Endothelial cell of umbilical vein (primary cell): ENCODE data around the gene RGS7. TPM values are rescaled to one million over a fixed set of nuclear protein-coding genes. Genes with fewer than 3 reads are reported as not detected.

Source experiments
- BruUV-seq: library from RNA; stranded (reverse); fragments of 400-500 nt; replicated peaks from 2 replicates; lab custom pipeline; 2021; lab: Mats Ljungman, UMichigan
- CTCF ChIA-PET: fragments of 300-600, 350-600 bp; sonication (Branson Sonifier 250); formaldehyde crosslinking; loops from one replicate; lab custom pipeline; 2021; ENCODE audit warnings: antibody characterized with exemption, inconsistent platforms; lab: Charles Lee
- POLR2A ChIA-PET: fragments of 300-600, 350-600 bp; sonication (Branson Sonifier 250); formaldehyde crosslinking; loops from one replicate; lab custom pipeline; 2021; ENCODE audit warnings: antibody characterized with exemption, inconsistent platforms; lab: Charles Lee
- DNase-seq: peaks from one replicate; pipeline ENCODE4 v3.0.0-alpha.2; 2011; ENCODE audit warnings: low read depth, low spot score
- FAIRE-seq: peaks from 2 replicates; lab custom pipeline; 2011; peaks lifted over from hg19 to GRCh38; lab: Jason Lieb, UNC
- H2AFZ ChIP-seq: 2 replicates; pipeline ENCODE4 v1.6.0; 2012; ENCODE audit warnings: low read depth, low read length, control low read depth, inconsistent platforms
- H3K27ac ChIP-seq: 2 replicates; pipeline ENCODE4 v1.5.1; 2011; ENCODE audit warnings: low read depth, mild to moderate bottlenecking, control low read depth, low read length, moderate library complexity; ENCODE audit not compliant: insufficient read depth
- H3K27me3 ChIP-seq, 2 experiments: 2 replicates each; pipeline versions ENCODE4 v1.6.0 to v1.6.1; 2011; ENCODE audit warnings: low read length in 2 of 2, mixed read lengths in 1 of 2; ENCODE audit not compliant: control insufficient read depth in 2 of 2, insufficient read depth in 2 of 2
- H3K36me3 ChIP-seq, 2 experiments: 2 replicates in 1 of 2; 3 replicates in 1 of 2; pipeline ENCODE4 v1.5.1; 2011; ENCODE audit warnings: low read length in 2 of 2, mild to moderate bottlenecking in 1 of 2, moderate library complexity in 1 of 2; ENCODE audit not compliant: control insufficient read depth in 2 of 2, insufficient read depth in 2 of 2; ENCODE audit errors: extremely low read depth in 1 of 2
- H3K4me1 ChIP-seq: 3 replicates; pipeline ENCODE4 v1.5.1; 2011; ENCODE audit warnings: mild to moderate bottlenecking, low read length; ENCODE audit not compliant: control insufficient read depth, insufficient read depth; ENCODE audit errors: extremely low read depth
- H3K4me2 ChIP-seq: 2 replicates; pipeline ENCODE4 v1.6.1; 2011; ENCODE audit warnings: low read length, control low read depth, mixed read lengths; ENCODE audit not compliant: insufficient read depth
- H3K4me3 ChIP-seq, 3 experiments: fragments of 200-600 bp in 1 of 3; sonication (generic), shearing (Covaris generic) in 1 of 3; replicated peaks in 1 of 3; 2 replicates each; pipeline ENCODE4 v1.5.1; 2011 to 2016; ENCODE audit warnings: control low read depth in 3 of 3, low read length in 3 of 3, mild to moderate bottlenecking in 2 of 3, inconsistent platforms in 1 of 3, low read depth in 1 of 3, moderate library complexity in 1 of 3; ENCODE audit not compliant: insufficient read depth in 1 of 3
- H3K79me2 ChIP-seq: 2 replicates; pipeline ENCODE4 v1.6.0; 2012; ENCODE audit warnings: low read length, inconsistent platforms; ENCODE audit not compliant: control insufficient read depth, insufficient read depth
- H3K9ac ChIP-seq: replicated peaks from 2 replicates; pipeline ENCODE3; 2011; ENCODE audit warnings: low read length, control low read depth; ENCODE audit not compliant: insufficient read depth; ENCODE audit errors: extremely low read depth
- H3K9me1 ChIP-seq: replicated peaks from 3 replicates; pipeline ENCODE4 v1.6.0; 2011; ENCODE audit warnings: mild to moderate bottlenecking, low read length; ENCODE audit not compliant: control insufficient read depth, insufficient read depth; ENCODE audit errors: extremely low read depth
- H3K9me3 ChIP-seq: replicated peaks from 2 replicates; pipeline ENCODE4 v1.5.1; 2012; ENCODE audit warnings: low read length, inconsistent platforms; ENCODE audit not compliant: control insufficient read depth, insufficient read depth
- H4K20me1 ChIP-seq: replicated peaks from 2 replicates; pipeline ENCODE3; 2011; ENCODE audit warnings: mild to moderate bottlenecking, low read length; ENCODE audit not compliant: control insufficient read depth, insufficient read depth; ENCODE audit errors: extremely low read depth
- CTCF ChIP-seq, 2 donors: IDR thresholded peaks; 1 replicate in 1 of 2; 2 replicates in 1 of 2; pipeline ENCODE4 v1.5.1; 2011; ENCODE audit warnings: low read length in 2 of 2, mild to moderate bottlenecking in 2 of 2, moderate library complexity in 2 of 2, control low read depth in 1 of 2, inconsistent platforms in 1 of 2, low read depth in 1 of 2; ENCODE audit not compliant: insufficient read depth in 1 of 2; ENCODE audit errors: extremely low read depth in 1 of 2
- EZH2 ChIP-seq: IDR thresholded peaks from 2 replicates; pipeline ENCODE4 v1.6.1; 2012; ENCODE audit warnings: borderline replicate concordance, low read depth, mild to moderate bottlenecking, moderate library complexity, low read length, inconsistent platforms; ENCODE audit not compliant: severe bottlenecking
- FOS ChIP-seq: IDR thresholded peaks from 2 replicates; pipeline ENCODE4 v1.6.1; 2011; ENCODE audit warnings: mild to moderate bottlenecking, low read length, moderate library complexity, borderline replicate concordance; ENCODE audit not compliant: insufficient read depth
- GATA2 ChIP-seq: IDR thresholded peaks from 2 replicates; pipeline ENCODE4 v1.7.0; 2011; ENCODE audit warnings: low read depth, mild to moderate bottlenecking, moderate library complexity, mixed read lengths, low read length; ENCODE audit not compliant: insufficient read length, insufficient read depth
- JUN ChIP-seq: IDR thresholded peaks from 2 replicates; pipeline ENCODE4 v1.6.1; 2011; ENCODE audit warnings: borderline replicate concordance, low read depth; ENCODE audit not compliant: insufficient read length, insufficient read depth
- MYC ChIP-seq: IDR thresholded peaks from one replicate; pipeline ENCODE4 v1.6.1; 2011; ENCODE audit warnings: mild to moderate bottlenecking, low read depth, low read length
- POLR2A ChIP-seq: IDR thresholded peaks from 2 replicates; pipeline ENCODE4 v1.6.1; 2012; ENCODE audit warnings: low read depth, mild to moderate bottlenecking, control low read depth, low read length
- POLR2AphosphoS5 ChIP-seq: IDR thresholded peaks from 2 replicates; pipeline ENCODE4 v1.6.1; 2012; ENCODE audit warnings: low read depth, mild to moderate bottlenecking, control low read depth, low read length, moderate library complexity; ENCODE audit not compliant: insufficient read depth
- dilution Hi-C: fragments of 300-500 bp; cut with MboI; formaldehyde crosslinking; loops from one replicate; pipeline ENCODE4 v1.15.0; 2019; ENCODE audit warnings: low sequenced_read_pairs; ENCODE audit not compliant: extremely low pct_ligation_motif_present
- intact Hi-C: fragments of 100-400 bp; cut with micrococcal nuclease; formaldehyde crosslinking; loops from one replicate; pipeline ENCODE4 v1.10.0; 2022
- polyA plus RNA-seq, 4 experiments: library from polyadenylated mRNA; depleted of rRNA in 3 of 4; stranded (reverse) in 3 of 4; unstranded in 1 of 4; fragments of >200 nt; gene quantifications; 2 replicates each; pipeline versions ENCODE4 v1.2.1 to v1.2.3, GENCODE V29; 2011 to 2012; ENCODE audit warnings: missing spikeins in 1 of 4
- total RNA-seq: library from RNA; stranded (reverse); gene quantifications from 2 replicates; pipeline ENCODE4 v1.2.3, GENCODE V29; 2021
- TF ChIP-seq, protein P1 (sequence below): IDR thresholded peaks from 2 replicates; pipeline ENCODE4 v1.6.1; 2011; ENCODE audit not compliant: insufficient read depth, insufficient read length

RGS7 gene
- total and polyA plus RNA-seq, 2 donors (not counting 3 experiments of a cell fraction or from before 2014, with no cell fraction given): 0.43 to 0.44 TPM

- H3K27ac ChIP-seq: no peak overlapping the region
- no peak overlapping the region for H2AFZ ChIP-seq
- no peak overlapping the region for H3K4me2 ChIP-seq
- H4K20me1 ChIP-seq: no peaks in the 10 kb centered on the region
- no peaks in the 10 kb centered on the region for H3K9me3 ChIP-seq
- DNase-seq: no peak
- H3K4me3 ChIP-seq: no peak overlapping the region
- H3K9ac ChIP-seq: no peak overlapping the region
- TF ChIP-seq EZH2 (no peak), POLR2AphosphoS5 (no peak), JUN (no peak), GATA2 (no peak), POLR2A (no peak), CTCF (IDR thresholded peaks at IDR 0.05; ENCODE audit: extremely low read depth in 1 of 2, insufficient read depth in 1 of 2, low read depth in 1 of 2, low read length in 2 of 2) (no peak), MYC (no peak), FOS (no peak)
- TF ChIP-seq, protein P1, sequence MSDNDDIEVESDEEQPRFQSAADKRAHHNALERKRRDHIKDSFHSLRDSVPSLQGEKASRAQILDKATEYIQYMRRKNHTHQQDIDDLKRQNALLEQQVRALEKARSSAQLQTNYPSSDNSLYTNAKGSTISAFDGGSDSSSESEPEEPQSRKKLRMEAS: no peak
- dilution Hi-C loops (no loop called here), intact Hi-C loops (no loop called here)
- ChIA-PET CTCF (no interaction called here), POLR2A (no interaction called here)
- H3K9me1 ChIP-seq: no peaks in the 10 kb centered on the region
- H3K27me3 ChIP-seq: no peaks in the 10 kb centered on the region
- H3K4me1 ChIP-seq: no peaks in the 10 kb centered on the region
- BruUV-seq: no TSS peak
- no peak for FAIRE-seq
- no peaks in the 10 kb centered on the region for H3K79me2 ChIP-seq
- H3K36me3 ChIP-seq: no peaks in the 10 kb centered on the region
Measured at GRCh38 chr1:241286486-241286885, 70.5 kb downstream of the RGS7 start.
